Limb (tissue), 2 donors: Measurements from ENCODE around the gene NUCB2.
"Not testable (repeated sequence)": the region's sequence is repeated elsewhere in the genome, so short reads cannot be mapped to it uniquely, and the experiment has no call there.

Experiments
- DNase-seq, 2 donors: peaks; one replicate each; pipeline ENCODE4 v3.0.0-alpha.2; 2016; ENCODE audit errors: extremely low spot score in 2 of 2

Gene NUCB2

GRCh38 chr11:17268500-17268899 lies 8.0 kb upstream of the NUCB2 start:
- not testable (repeated sequence) for DNase-seq

GRCh38 chr11:17268902-17269301 lies 7.6 kb upstream of the NUCB2 start:
- DNase-seq: no peak

GRCh38 chr11:17272801-17273200 lies 3.7 kb upstream of the NUCB2 start:
- DNase-seq: no peak

- DNase-seq: no peak
Measured at GRCh38 chr11:17273211-17273610, 3.3 kb upstream of the NUCB2 start.

GRCh38 chr11:17273668-17274282 lies 2.8 kb upstream of the NUCB2 start:
- no peak for DNase-seq

- no peak for DNase-seq
Measured at GRCh38 chr11:17275400-17276235, 921 bp upstream of the NUCB2 start.

GRCh38 chr11:17277024-17277584 lies 565 bp downstream of the NUCB2 start:
- peak in 1 of 2 donors; percentile 13 for DNase-seq

- DNase-seq: no peak
Measured at GRCh38 chr11:17280494-17281127, 4.1 kb downstream of the NUCB2 start.

- DNase-seq: no peak
Measured at GRCh38 chr11:17286332-17286731, 9.8 kb downstream of the NUCB2 start.

- no peak for DNase-seq
Measured at GRCh38 chr11:17287058-17287457, 10.5 kb downstream of the NUCB2 start.

- DNase-seq: no peak
Measured at GRCh38 chr11:17291710-17292109, 15.2 kb downstream of the NUCB2 start.

- DNase-seq: no peak
Measured at GRCh38 chr11:17293311-17293710, 16.8 kb downstream of the NUCB2 start.

- DNase-seq: no peak
Measured at GRCh38 chr11:17294033-17294432, 17.5 kb downstream of the NUCB2 start.

- DNase-seq: no peak
Measured at GRCh38 chr11:17296852-17297559, 20.5 kb downstream of the NUCB2 start.

GRCh38 chr11:17298302-17298701 lies 21.8 kb downstream of the NUCB2 start:
- DNase-seq: no peak

- no peak for DNase-seq
Measured at GRCh38 chr11:17300372-17300771, 23.8 kb downstream of the NUCB2 start.

GRCh38 chr11:17313349-17314231 lies 37.1 kb downstream of the NUCB2 start:
- no peak for DNase-seq

GRCh38 chr11:17314232-17314547 lies 37.7 kb downstream of the NUCB2 start:
- no peak for DNase-seq

- DNase-seq: no peak
Measured at GRCh38 chr11:17314904-17315426, 38.4 kb downstream of the NUCB2 start.

GRCh38 chr11:17328871-17329494 lies 52.4 kb downstream of the NUCB2 start:
- DNase-seq: no peak
